SH-SY5Y (cell line): ENCODE measurements around the gene NANOGP8.

Source experiments
- GATA2 ChIP-seq: IDR thresholded peaks from 2 replicates; pipeline ENCODE4 v1.6.1; 2011; ENCODE audit warnings: mild to moderate bottlenecking, low read depth, low read length
- GATA3 ChIP-seq: IDR thresholded peaks from 2 replicates; pipeline ENCODE4 v1.6.1; 2011; ENCODE audit warnings: low read depth, mild to moderate bottlenecking, low read length, moderate library complexity

GRCh38 chr15:35058534-35059054 lies 26.5 kb downstream of the NANOGP8 start:
- TF ChIP-seq GATA2 = no peak
- TF ChIP-seq GATA3 = no peak
